Stimulated activated CD4-positive, alpha-beta T cell treated with anti-CD3 and anti-CD28 coated beads, Interleukin-4, amount 100 ng/mL, for 1 hour (primary cell): ENCODE data around the gene NOTCH1.
A peak's percentile ranks its signal among the peaks of the same experiment; 100 is the strongest.
"Not testable (repeated sequence)": the region's sequence is repeated elsewhere in the genome, so short reads cannot be mapped to it uniquely, and the experiment has no call there.

Experiments
- DNase-seq: peaks from one replicate; pipeline ENCODE4 v3.0.0-alpha.2; 2020

The NOTCH1 gene

GRCh38 chr9:136578915-136579649, 33.2 kb upstream of the NOTCH1 start:
- DNase-seq = peak; percentile 15

- no peak for DNase-seq
These were observed 32.7 kb upstream of the NOTCH1 start for GRCh38 chr9:136578626-136578914.

- DNase-seq = no peak
These were observed 32.2 kb upstream of the NOTCH1 start for GRCh38 chr9:136577941-136578625.

GRCh38 chr9:136576269-136576626, 30.4 kb upstream of the NOTCH1 start:
- no peak for DNase-seq

- no peak for DNase-seq
These were observed 29.9 kb upstream of the NOTCH1 start for GRCh38 chr9:136575626-136576268.

DNA sequence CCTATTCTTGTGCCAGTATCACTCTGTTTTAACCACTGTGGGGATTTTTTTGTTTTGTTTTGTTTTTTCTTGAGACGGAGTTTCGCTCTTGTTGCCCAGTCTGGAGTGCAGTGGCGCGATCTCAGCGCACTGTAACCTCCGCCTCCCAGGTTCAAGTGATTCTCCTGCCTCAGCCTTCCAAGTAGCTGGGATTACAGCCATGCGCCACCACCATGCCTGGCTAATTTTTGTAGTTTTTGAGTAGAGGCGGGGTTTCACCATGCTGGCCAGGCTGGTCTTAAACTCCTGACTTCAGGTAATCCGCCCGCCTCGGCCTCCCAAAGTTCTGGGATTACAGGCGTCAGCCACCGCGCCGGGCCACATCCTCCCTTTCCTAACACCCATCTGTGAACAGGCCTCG, 28.8 kb upstream of the NOTCH1 start:
- DNase-seq = not testable (repeated sequence)

DNA sequence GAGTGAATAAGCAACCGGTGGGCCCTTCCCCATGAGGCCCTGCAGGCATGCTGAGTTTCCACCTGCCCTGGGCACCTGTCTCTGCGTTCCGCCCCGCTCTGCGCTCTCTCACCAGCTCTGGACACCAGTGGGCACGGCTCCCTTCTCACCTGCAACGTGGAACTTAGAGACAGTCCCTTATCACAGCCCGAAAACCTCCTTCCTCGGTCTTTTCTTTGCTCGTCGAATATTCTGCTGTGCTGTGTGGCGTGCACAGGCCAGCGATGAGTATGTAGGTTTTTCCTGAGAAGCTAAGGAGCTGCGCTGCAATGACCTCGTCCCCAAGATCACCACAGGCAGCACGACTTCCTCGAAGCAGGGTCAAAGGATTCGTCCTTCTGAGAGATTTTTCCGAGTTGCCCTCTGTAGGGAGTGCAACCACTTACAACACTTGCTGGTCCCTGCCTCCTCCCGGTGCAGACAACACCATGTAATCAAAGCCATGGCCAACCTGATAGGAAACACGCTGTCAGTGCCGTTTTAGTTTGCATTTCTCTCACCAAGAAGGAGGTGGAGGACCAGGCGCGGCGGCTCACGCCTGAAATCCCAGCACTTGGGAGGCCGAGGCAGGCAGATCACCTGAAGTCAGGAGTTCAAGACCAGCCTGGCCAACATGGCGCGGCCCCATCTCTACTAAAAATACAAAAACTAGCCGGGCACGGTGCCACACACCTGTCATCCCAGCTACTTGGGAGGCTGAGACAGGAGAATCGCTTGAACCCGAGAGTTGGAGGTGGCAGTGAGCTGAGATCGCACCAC, 27.2 kb upstream of the NOTCH1 start:
- DNase-seq = no peak

GRCh38 chr9:136572003-136572827, 26.4 kb upstream of the NOTCH1 start:
- no peak for DNase-seq

DNA sequence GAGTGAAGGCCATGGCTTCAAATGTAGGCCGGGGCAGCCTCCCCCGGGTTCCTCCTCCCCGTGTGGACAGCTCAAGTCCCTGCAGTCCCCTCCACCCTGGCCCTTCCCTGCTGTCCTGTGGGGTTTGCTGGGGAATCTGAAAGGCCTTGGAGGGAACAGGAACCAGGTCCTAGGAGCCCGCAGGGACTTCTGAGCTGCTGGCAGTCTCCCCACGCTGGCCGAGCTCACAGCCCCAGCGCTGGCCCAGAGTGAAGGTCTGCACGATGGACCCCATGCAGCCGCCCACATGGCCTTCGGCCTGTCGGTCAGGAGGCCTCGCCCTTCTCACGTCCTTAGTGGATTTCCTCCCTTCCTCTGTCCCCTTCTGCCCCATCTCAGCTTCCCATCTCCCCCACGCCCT, 25.7 kb upstream of the NOTCH1 start:
- DNase-seq = no peak

DNA sequence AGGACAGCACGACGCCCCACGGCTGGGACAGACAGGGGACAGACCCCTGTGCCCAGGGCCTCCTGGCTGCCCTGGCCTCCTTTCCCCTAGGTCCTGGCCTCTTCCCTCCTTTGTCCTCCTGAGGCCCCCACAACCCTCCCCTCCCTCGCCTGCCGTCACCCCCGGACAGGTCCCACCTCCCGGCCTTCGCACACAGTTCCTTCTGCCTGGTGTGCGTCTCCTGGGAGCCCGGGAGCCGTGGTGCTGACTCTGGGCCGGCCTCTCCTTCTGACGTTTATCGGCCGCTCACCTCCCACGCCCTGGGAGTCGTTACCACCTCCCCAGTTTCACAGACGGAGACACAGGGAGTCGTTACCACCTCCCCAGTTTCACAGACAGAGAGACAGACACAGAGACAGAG, 25.1 kb upstream of the NOTCH1 start:
- DNase-seq = no peak

DNA sequence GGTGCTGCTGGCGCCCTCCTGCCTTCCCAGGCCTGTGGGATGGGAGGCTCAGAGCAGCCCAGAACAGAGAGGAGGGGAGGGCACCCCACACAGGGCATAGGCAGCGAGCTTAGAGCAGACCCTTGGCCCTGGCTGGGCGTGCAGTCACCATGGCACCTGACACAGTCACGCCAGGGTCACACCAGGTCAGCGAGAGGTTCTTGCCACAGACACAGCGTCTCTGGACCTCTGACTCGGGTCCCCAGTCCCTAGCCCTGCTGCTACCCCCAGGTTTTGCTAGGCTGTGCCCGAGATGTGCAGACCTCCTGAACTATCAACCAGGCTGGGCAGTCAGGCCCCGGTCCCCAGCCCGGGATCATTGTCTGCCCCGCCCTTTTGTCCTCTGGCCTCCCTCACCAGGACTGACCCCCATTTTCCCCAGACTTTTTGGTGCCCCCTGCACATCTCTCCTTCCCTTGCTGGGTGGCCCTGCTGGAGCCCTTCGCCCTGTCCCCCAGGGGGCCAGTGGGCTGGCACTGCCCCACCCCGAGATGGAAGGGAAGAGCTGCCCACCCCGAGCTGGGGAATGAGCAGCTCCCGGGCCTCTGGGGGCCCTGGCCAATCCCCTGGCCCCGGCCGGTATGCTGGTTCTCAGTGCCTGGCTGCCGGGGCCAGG, 24.5 kb upstream of the NOTCH1 start:
- no peak for DNase-seq

- no peak for DNase-seq
These were observed 23.8 kb upstream of the NOTCH1 start for GRCh38 chr9:136569526-136570148.

DNA sequence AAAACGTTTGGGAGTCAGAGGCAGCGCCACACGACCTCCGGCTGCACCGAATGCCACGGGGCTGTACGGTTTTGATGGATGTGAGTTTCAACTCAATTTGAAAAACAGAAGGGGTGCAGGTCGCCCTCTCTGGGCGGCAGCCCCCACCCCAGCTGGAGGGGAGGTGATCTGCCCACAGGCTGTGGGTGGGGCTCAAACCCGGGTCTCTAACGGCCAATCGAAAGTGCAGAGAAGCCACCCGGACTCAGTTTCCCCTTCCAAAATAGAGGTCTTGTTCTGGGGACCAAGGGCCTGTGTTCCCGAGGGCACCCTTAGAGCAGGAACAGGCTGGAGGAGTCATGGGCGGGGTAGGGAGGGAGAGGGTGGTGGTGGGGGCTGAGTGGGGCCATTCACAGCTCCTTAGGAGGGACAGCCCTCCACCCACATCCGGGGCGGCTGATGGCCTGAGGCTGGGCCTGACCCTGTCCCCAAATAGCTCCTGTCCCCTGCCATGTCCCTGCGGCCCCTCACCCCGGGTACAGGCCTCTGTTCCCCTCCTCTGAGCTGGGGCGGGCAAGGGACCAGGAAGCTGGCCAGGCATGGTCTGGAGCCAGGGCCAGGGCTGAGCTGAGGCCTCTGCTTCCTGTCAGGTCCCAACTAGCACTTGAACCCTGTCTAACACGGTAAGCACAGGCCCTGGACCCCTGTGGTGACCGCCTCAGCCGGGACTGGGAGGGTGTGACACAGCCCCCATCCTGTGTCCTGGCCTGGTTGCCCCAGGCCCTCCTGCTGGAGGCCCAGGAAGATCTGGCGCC, 22.6 kb upstream of the NOTCH1 start:
- DNase-seq = no peak

GRCh38 chr9:136567651-136568287, 21.9 kb upstream of the NOTCH1 start:
- no peak for DNase-seq

GRCh38 chr9:136566901-136567300, 21.1 kb upstream of the NOTCH1 start:
- DNase-seq = no peak

GRCh38 chr9:136566553-136566895, 20.7 kb upstream of the NOTCH1 start:
- DNase-seq = no peak

GRCh38 chr9:136565715-136566552, 20.1 kb upstream of the NOTCH1 start:
- no peak for DNase-seq

GRCh38 chr9:136565086-136565714, 19.4 kb upstream of the NOTCH1 start:
- no peak for DNase-seq
